WTC11 (cell line): Measurements from ENCODE around the gene NCOA3. TPM values are rescaled to one million over a fixed set of nuclear protein-coding genes. Genes with fewer than 3 reads are reported as not detected.

Experiments used
- ATAC-seq: fragments of 200-7000 bp; cut with Tn5 transposase; 2 replicates; pipeline ENCODE4 v1.10.0; 2021; ENCODE audit warnings: mild to moderate bottlenecking, moderate library complexity
- CTCF ChIA-PET: fragments of 300-600 bp; sonication (Branson Sonifier 250); formaldehyde crosslinking; loops from one replicate; lab custom pipeline; 2021; ENCODE audit warnings: antibody characterized with exemption; lab: Charles Lee
- POLR2A ChIA-PET: fragments of 350-600 bp; sonication (Branson Sonifier 250); formaldehyde crosslinking; loops from one replicate; lab custom pipeline; 2021; ENCODE audit warnings: antibody characterized with exemption; lab: Charles Lee
- DNase-seq: peaks from one replicate; pipeline ENCODE4 v3.0.0; 2021; ENCODE audit warnings: low spot score
- H3K27ac Mint-ChIP-seq: 2 replicates; pipeline ENCODE4 v1.8.0; 2021; ENCODE audit warnings: mixed read lengths
- H3K27me3 Mint-ChIP-seq: 2 replicates; pipeline ENCODE4 v1.8.0; 2021; ENCODE audit warnings: low read depth, mild to moderate bottlenecking, moderate library complexity, mixed read lengths
- H3K36me3 Mint-ChIP-seq: 2 replicates; pipeline ENCODE4 v1.8.0; 2021; ENCODE audit warnings: mixed read lengths
- H3K4me1 Mint-ChIP-seq: 2 replicates; pipeline ENCODE4 v1.8.0; 2022; ENCODE audit warnings: mixed read lengths
- H3K4me3 Mint-ChIP-seq: 2 replicates; pipeline ENCODE4 v1.8.0; 2021; ENCODE audit warnings: mild to moderate bottlenecking, moderate library complexity, mixed read lengths
- H3K9me3 Mint-ChIP-seq: 2 replicates; pipeline ENCODE4 v1.8.0; 2021; ENCODE audit warnings: mixed read lengths
- ATF1 ChIP-seq: sonication (generic); formaldehyde crosslinking; IDR thresholded peaks from 2 replicates; pipeline ENCODE4 v1.8.1; 2023; ENCODE audit warnings: mild to moderate bottlenecking, moderate library complexity, missing genetic modification reagents
- CBFB ChIP-seq: sonication (generic); formaldehyde crosslinking; IDR thresholded peaks from 2 replicates; pipeline ENCODE4 v1.8.1; 2022; ENCODE audit warnings: mild to moderate bottlenecking, low read depth, missing genetic modification reagents
- ESRRA ChIP-seq: sonication (generic); formaldehyde crosslinking; IDR thresholded peaks from 2 replicates; pipeline ENCODE4 v1.8.1; 2022; ENCODE audit warnings: mild to moderate bottlenecking, missing genetic modification reagents, borderline replicate concordance
- GTF2I ChIP-seq: fragments of 250-450 bp; sonication (Bioruptor Pico); conservative IDR thresholded peaks from 2 replicates; pipeline ENCODE4 v1.4.0; 2021; ENCODE audit warnings: mild to moderate bottlenecking
- JUN ChIP-seq: sonication (generic); formaldehyde crosslinking; IDR thresholded peaks from 2 replicates; pipeline ENCODE4 v1.8.0; 2023; ENCODE audit warnings: mild to moderate bottlenecking, missing genetic modification reagents
- KAT7 ChIP-seq: sonication (generic); formaldehyde crosslinking; IDR thresholded peaks from 2 replicates; pipeline ENCODE4 v1.8.1; 2023; ENCODE audit warnings: missing genetic modification reagents, mild to moderate bottlenecking, borderline replicate concordance
- MYBL2 ChIP-seq: sonication (generic); formaldehyde crosslinking; IDR thresholded peaks from 2 replicates; pipeline ENCODE4 v1.8.1; 2023; ENCODE audit warnings: mild to moderate bottlenecking, moderate library complexity, missing genetic modification reagents
- NFYB ChIP-seq: sonication (generic); formaldehyde crosslinking; conservative IDR thresholded peaks from 2 replicates; pipeline ENCODE4 v1.8.0; 2022; ENCODE audit warnings: low read depth, missing genetic modification reagents
- PRDM15 ChIP-seq: sonication (generic); formaldehyde crosslinking; IDR thresholded peaks from 2 replicates; pipeline ENCODE4 v1.8.0; 2022; ENCODE audit warnings: missing genetic modification reagents
- SMAD3 ChIP-seq: sonication (generic); formaldehyde crosslinking; IDR thresholded peaks from 2 replicates; pipeline ENCODE4 v1.8.0; 2022; ENCODE audit warnings: missing genetic modification reagents, mild to moderate bottlenecking, borderline replicate concordance
- SMAD4 ChIP-seq: sonication (generic); formaldehyde crosslinking; IDR thresholded peaks from 2 replicates; pipeline ENCODE4 v1.8.0; 2022; ENCODE audit warnings: mild to moderate bottlenecking, missing genetic modification reagents
- TEAD1 ChIP-seq: sonication (generic); formaldehyde crosslinking; IDR thresholded peaks from 2 replicates; pipeline ENCODE4 v1.8.0; 2022; ENCODE audit warnings: mild to moderate bottlenecking, missing genetic modification reagents
- USF1 ChIP-seq: sonication (generic); formaldehyde crosslinking; IDR thresholded peaks from 2 replicates; pipeline ENCODE4 v1.8.0; 2022; ENCODE audit warnings: mild to moderate bottlenecking, missing genetic modification reagents
- ZNF121 ChIP-seq: sonication (generic); formaldehyde crosslinking; IDR thresholded peaks from 2 replicates; pipeline ENCODE4 v1.8.0; 2023; ENCODE audit warnings: missing genetic modification reagents
- ZNF232 ChIP-seq: sonication (generic); formaldehyde crosslinking; IDR thresholded peaks from 2 replicates; pipeline ENCODE4 v1.8.0; 2022; ENCODE audit warnings: mild to moderate bottlenecking, missing genetic modification reagents
- ZNF396 ChIP-seq: fragments of 250-450 bp; sonication (Bioruptor Pico); IDR thresholded peaks from 2 replicates; pipeline ENCODE4 v1.8.0; 2021; ENCODE audit warnings: mild to moderate bottlenecking, moderate library complexity, borderline replicate concordance
- total RNA-seq: library from RNA; stranded (reverse); gene quantifications from 3 replicates; pipeline ENCODE4 v1.2.3, GENCODE V29; 2021
- TF ChIP-seq, protein P1 (sequence below): sonication (generic); formaldehyde crosslinking; conservative IDR thresholded peaks from 2 replicates; pipeline ENCODE4 v1.8.1; 2023; ENCODE audit warnings: mild to moderate bottlenecking, low read depth, missing genetic modification reagents, moderate library complexity
- TF ChIP-seq, protein P2 (sequence below): sonication (generic); formaldehyde crosslinking; IDR thresholded peaks from 2 replicates; pipeline ENCODE4 v1.8.1; 2023; ENCODE audit warnings: mild to moderate bottlenecking, moderate library complexity, missing genetic modification reagents
- TF ChIP-seq, protein P3 (sequence below): sonication (generic); formaldehyde crosslinking; IDR thresholded peaks from 2 replicates; pipeline ENCODE4 v1.8.1; 2023; ENCODE audit warnings: mild to moderate bottlenecking, missing genetic modification reagents, borderline replicate concordance

The NCOA3 gene
- total RNA-seq, 1 experiment from 2014 or later, result 25.2 TPM

DNA sequence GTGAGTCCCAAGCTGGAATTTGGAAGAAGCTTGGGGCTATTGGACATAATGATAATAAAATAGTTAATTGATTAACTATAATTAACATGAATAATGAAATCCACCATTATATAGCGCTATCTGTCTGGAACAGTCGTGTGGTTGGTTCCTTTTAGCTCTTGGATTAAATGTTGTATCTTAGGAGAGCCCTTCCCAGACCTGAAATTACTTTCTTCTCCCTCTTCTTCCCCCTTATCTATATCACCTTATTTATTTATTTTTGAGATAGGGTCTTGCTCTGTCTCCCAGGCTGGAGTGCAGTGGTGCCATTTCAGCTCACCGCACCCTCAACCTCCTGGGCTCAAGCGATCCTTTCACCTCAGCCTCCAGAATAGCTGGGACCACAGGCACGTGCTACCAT is 64.6 kb downstream of the NCOA3 start:
- ChIA-PET CTCF (interaction anchor here (1.0 kb wide), 1 partner anchor 31 kb away, joined by 3 read pairs; no protein-coding TSS in a partner anchor), POLR2A (no interaction called here)
- ATAC-seq (no peak), DNase-seq (no peak)
- Mint-ChIP-seq H3K4me1 (peaks cover 26% of the 10 kb centered on the region), H3K36me3 (peaks cover 15% of the 10 kb centered on the region), H3K9me3 (peaks cover 6% of the 10 kb centered on the region), H3K27me3 (no peaks in the 10 kb centered on the region), H3K27ac (no peak overlapping the region), H3K4me3 (no peak overlapping the region)
- TF ChIP-seq ZNF232, result no peak
- TF ChIP-seq, protein P1, sequence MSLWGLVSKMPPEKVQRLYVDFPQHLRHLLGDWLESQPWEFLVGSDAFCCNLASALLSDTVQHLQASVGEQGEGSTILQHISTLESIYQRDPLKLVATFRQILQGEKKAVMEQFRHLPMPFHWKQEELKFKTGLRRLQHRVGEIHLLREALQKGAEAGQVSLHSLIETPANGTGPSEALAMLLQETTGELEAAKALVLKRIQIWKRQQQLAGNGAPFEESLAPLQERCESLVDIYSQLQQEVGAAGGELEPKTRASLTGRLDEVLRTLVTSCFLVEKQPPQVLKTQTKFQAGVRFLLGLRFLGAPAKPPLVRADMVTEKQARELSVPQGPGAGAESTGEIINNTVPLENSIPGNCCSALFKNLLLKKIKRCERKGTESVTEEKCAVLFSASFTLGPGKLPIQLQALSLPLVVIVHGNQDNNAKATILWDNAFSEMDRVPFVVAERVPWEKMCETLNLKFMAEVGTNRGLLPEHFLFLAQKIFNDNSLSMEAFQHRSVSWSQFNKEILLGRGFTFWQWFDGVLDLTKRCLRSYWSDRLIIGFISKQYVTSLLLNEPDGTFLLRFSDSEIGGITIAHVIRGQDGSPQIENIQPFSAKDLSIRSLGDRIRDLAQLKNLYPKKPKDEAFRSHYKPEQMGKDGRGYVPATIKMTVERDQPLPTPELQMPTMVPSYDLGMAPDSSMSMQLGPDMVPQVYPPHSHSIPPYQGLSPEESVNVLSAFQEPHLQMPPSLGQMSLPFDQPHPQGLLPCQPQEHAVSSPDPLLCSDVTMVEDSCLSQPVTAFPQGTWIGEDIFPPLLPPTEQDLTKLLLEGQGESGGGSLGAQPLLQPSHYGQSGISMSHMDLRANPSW (CRISPR knock-in tag), result no peak
- no peak for TF ChIP-seq PRDM15 (CRISPR knock-in tag)
- TF ChIP-seq ATF1 (CRISPR knock-in tag), result no peak
- TF ChIP-seq GTF2I (CRISPR knock-in tag), result no peak
- no peak for TF ChIP-seq KAT7 (CRISPR knock-in tag)
- no peak for TF ChIP-seq ZNF396 (CRISPR knock-in tag)
- TF ChIP-seq SMAD4, result no peak
- TF ChIP-seq USF1 (CRISPR knock-in tag), result no peak
- no peak for TF ChIP-seq NFYB (CRISPR knock-in tag)
- no peak for TF ChIP-seq SMAD3
- TF ChIP-seq CBFB (CRISPR knock-in tag), result no peak
- no peak for TF ChIP-seq TEAD1 (CRISPR knock-in tag)
- no peak for TF ChIP-seq ZNF121 (CRISPR knock-in tag)
- TF ChIP-seq JUN (CRISPR knock-in tag), result no peak
- no peak for TF ChIP-seq MYBL2
- TF ChIP-seq ESRRA (CRISPR knock-in tag), result no peak
- TF ChIP-seq, protein P2, sequence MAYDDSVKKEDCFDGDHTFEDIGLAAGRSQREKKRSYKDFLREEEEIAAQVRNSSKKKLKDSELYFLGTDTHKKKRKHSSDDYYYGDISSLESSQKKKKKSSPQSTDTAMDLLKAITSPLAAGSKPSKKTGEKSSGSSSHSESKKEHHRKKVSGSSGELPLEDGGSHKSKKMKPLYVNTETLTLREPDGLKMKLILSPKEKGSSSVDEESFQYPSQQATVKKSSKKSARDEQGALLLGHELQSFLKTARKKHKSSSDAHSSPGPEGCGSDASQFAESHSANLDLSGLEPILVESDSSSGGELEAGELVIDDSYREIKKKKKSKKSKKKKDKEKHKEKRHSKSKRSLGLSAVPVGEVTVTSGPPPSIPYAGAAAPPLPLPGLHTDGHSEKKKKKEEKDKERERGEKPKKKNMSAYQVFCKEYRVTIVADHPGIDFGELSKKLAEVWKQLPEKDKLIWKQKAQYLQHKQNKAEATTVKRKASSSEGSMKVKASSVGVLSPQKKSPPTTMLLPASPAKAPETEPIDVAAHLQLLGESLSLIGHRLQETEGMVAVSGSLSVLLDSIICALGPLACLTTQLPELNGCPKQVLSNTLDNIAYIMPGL (CRISPR knock-in tag), result no peak

DNA sequence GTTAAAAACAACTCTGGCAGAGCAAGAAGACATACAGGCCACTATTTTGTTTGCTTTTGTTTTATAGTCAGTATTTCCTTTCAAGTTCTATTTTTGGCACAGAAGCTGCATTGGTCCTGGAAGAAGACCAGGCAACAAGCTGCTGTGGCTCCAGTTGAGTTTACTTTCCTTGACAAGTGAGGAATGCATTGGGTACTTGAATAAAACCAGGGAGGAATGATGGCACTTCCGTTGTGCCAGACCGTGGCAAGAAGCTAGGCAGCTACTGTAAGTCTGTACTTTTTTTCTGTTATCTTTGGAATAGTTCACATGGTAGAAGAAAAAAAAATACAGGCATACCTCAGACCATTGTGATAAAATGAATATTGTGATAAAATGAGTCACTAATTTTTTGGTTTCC is 66.3 kb downstream of the NCOA3 start:
- DNase-seq, result no peak
- H3K4me3 Mint-ChIP-seq, result no peak overlapping the region
- POLR2A ChIA-PET, result no interaction called here
- 0 out of 2 replicates have a peak overlapping the region, but pooled peaks have one; percentile 29 for H3K27ac Mint-ChIP-seq
- CTCF ChIA-PET, result no interaction called here
- TF ChIP-seq, protein P3, sequence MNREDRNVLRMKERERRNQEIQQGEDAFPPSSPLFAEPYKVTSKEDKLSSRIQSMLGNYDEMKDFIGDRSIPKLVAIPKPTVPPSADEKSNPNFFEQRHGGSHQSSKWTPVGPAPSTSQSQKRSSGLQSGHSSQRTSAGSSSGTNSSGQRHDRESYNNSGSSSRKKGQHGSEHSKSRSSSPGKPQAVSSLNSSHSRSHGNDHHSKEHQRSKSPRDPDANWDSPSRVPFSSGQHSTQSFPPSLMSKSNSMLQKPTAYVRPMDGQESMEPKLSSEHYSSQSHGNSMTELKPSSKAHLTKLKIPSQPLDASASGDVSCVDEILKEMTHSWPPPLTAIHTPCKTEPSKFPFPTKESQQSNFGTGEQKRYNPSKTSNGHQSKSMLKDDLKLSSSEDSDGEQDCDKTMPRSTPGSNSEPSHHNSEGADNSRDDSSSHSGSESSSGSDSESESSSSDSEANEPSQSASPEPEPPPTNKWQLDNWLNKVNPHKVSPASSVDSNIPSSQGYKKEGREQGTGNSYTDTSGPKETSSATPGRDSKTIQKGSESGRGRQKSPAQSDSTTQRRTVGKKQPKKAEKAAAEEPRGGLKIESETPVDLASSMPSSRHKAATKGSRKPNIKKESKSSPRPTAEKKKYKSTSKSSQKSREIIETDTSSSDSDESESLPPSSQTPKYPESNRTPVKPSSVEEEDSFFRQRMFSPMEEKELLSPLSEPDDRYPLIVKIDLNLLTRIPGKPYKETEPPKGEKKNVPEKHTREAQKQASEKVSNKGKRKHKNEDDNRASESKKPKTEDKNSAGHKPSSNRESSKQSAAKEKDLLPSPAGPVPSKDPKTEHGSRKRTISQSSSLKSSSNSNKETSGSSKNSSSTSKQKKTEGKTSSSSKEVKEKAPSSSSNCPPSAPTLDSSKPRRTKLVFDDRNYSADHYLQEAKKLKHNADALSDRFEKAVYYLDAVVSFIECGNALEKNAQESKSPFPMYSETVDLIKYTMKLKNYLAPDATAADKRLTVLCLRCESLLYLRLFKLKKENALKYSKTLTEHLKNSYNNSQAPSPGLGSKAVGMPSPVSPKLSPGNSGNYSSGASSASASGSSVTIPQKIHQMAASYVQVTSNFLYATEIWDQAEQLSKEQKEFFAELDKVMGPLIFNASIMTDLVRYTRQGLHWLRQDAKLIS (CRISPR knock-in tag), result no peak
- TF ChIP-seq ZNF396 (CRISPR knock-in tag) (no peak), ZNF121 (CRISPR knock-in tag) (no peak)
- peaks cover 31% of the 10 kb centered on the region for H3K36me3 Mint-ChIP-seq
- H3K4me1 Mint-ChIP-seq, result peaks cover 20% of the 10 kb centered on the region
- no peak for ATAC-seq
- H3K9me3 Mint-ChIP-seq, result peaks cover 16% of the 10 kb centered on the region
- H3K27me3 Mint-ChIP-seq, result no peaks in the 10 kb centered on the region
